M059J (cell line): Measurements from ENCODE around the gene RNLS. TPM values are rescaled to one million over a fixed set of nuclear protein-coding genes. Genes with fewer than 3 reads are reported as not detected.
A peak's percentile ranks its signal among the peaks of the same experiment; 100 is the strongest.
"Not testable (repeated sequence)": the region's sequence is repeated elsewhere in the genome, so short reads cannot be mapped to it uniquely, and the experiment has no call there.

Source experiments
- DNase-seq: peaks from one replicate; pipeline ENCODE4 v3.0.0-alpha.2; 2012; ENCODE audit warnings: low read depth
- total RNA-seq: library from RNA; depleted of rRNA; stranded (reverse); fragments of >200 nt; shearing (Covaris generic); gene quantifications from 2 replicates; pipeline ENCODE4 v1.2.3, GENCODE V29; 2014

Gene RNLS
- total RNA-seq, 1 experiment from 2014 or later = 22.8 TPM

GRCh38 chr10:88388324-88388723 is 194.8 kb downstream of the RNLS start:
- DNase-seq = no peak

GRCh38 chr10:88386821-88387773 is 196.0 kb downstream of the RNLS start:
- DNase-seq = peak; percentile 58

- DNase-seq = peak; percentile 78
Observed at GRCh38 chr10:88386204-88386788, 196.8 kb downstream of the RNLS start.

- peak; percentile 80 for DNase-seq
Observed at GRCh38 chr10:88385601-88386203, 197.4 kb downstream of the RNLS start.

GRCh38 chr10:88383276-88383675 is 199.8 kb downstream of the RNLS start:
- no peak for DNase-seq

GRCh38 chr10:88382699-88383098 is 200.4 kb downstream of the RNLS start:
- DNase-seq = no peak

GRCh38 chr10:88379575-88379974 is 203.5 kb downstream of the RNLS start:
- DNase-seq = peak; percentile 75

- no peak for DNase-seq
Observed at GRCh38 chr10:88377510-88377909, 205.6 kb downstream of the RNLS start.

GRCh38 chr10:88374392-88375175 is 208.5 kb downstream of the RNLS start:
- DNase-seq = no peak

- DNase-seq = no peak
Observed at GRCh38 chr10:88372881-88373592, 210.1 kb downstream of the RNLS start.

- DNase-seq = no peak
Observed at GRCh38 chr10:88372051-88372715, 210.9 kb downstream of the RNLS start.

- peak; percentile 41 for DNase-seq
Observed at GRCh38 chr10:88370713-88371112, 212.4 kb downstream of the RNLS start.

- DNase-seq = no peak
Observed at GRCh38 chr10:88366772-88367171, 216.3 kb downstream of the RNLS start.

GRCh38 chr10:88361995-88362807 is 220.9 kb downstream of the RNLS start:
- DNase-seq = no peak

- peak; percentile 49 for DNase-seq
Observed at GRCh38 chr10:88361494-88361893, 221.6 kb downstream of the RNLS start.

GRCh38 chr10:88355750-88356149 is 227.4 kb downstream of the RNLS start:
- not testable (repeated sequence) for DNase-seq

- no peak for DNase-seq
Observed at GRCh38 chr10:88347597-88348304, 235.4 kb downstream of the RNLS start.

- no peak for DNase-seq
Observed at GRCh38 chr10:88347022-88347421, 236.1 kb downstream of the RNLS start.
